HepG2 (cell line): ENCODE data around the gene SLC23A2. TPM values are rescaled to one million over a fixed set of nuclear protein-coding genes. Genes with fewer than 3 reads are reported as not detected.

Experiments
- CEBPB ChIP-seq: IDR thresholded peaks from 2 replicates; pipeline ENCODE4 v1.6.1; 2011; ENCODE audit warnings: low read depth, low read length, improper control_type of control experiment, borderline replicate concordance
- CENPBD1 ChIP-seq: sonication (generic); formaldehyde crosslinking; IDR thresholded peaks from 2 replicates; pipeline ENCODE4 v1.8.0; 2022; ENCODE audit warnings: missing genetic modification reagents, low read depth, mild to moderate bottlenecking, borderline replicate concordance
- CERS6 ChIP-seq: sonication (generic); formaldehyde crosslinking; IDR thresholded peaks from 2 replicates; pipeline ENCODE4 v1.5.0; 2020; ENCODE audit warnings: missing genetic modification reagents
- FIP1L1 ChIP-seq: fragments of 200-400 bp; formaldehyde crosslinking; IDR thresholded peaks from 2 replicates; pipeline ENCODE4 v1.6.1; 2018; ENCODE audit warnings: low read depth, mild to moderate bottlenecking, low read length, moderate library complexity, borderline replicate concordance; ENCODE audit not compliant: insufficient read depth
- MAX ChIP-seq: IDR thresholded peaks from 2 replicates; pipeline ENCODE4 v1.6.1; 2012; ENCODE audit warnings: inconsistent platforms
- MTA3 ChIP-seq: sonication (generic); formaldehyde crosslinking; IDR thresholded peaks from 2 replicates; pipeline ENCODE4 v1.4.0; 2020; ENCODE audit warnings: missing genetic modification reagents
- NFAT5 ChIP-seq: sonication (generic); formaldehyde crosslinking; IDR thresholded peaks from 2 replicates; pipeline ENCODE4 v1.4.0; 2020; ENCODE audit warnings: missing genetic modification reagents
- NKX3-1 ChIP-seq: sonication (generic); formaldehyde crosslinking; IDR thresholded peaks from 2 replicates; pipeline ENCODE4 v1.5.0; 2020; ENCODE audit warnings: missing genetic modification reagents
- RBFOX2 ChIP-seq: fragments of 200-400 bp; formaldehyde crosslinking; IDR thresholded peaks from 2 replicates; pipeline ENCODE4 v1.6.1; 2017; ENCODE audit warnings: low read depth, mild to moderate bottlenecking, low read length
- SNAPC5 ChIP-seq: sonication (generic); formaldehyde crosslinking; IDR thresholded peaks from 2 replicates; pipeline ENCODE4 v1.8.1; 2023; ENCODE audit warnings: mild to moderate bottlenecking, missing genetic modification reagents, borderline replicate concordance
- STAG1 ChIP-seq: sonication (generic); formaldehyde crosslinking; IDR thresholded peaks from 2 replicates; pipeline ENCODE4 v1.4.0; 2020; ENCODE audit warnings: missing genetic modification reagents
- TFDP1 ChIP-seq: IDR thresholded peaks from 2 replicates; pipeline ENCODE4 v1.6.1; 2016; ENCODE audit warnings: missing compliant biosample characterization, missing genetic modification reagents, borderline replicate concordance
- UBTF ChIP-seq: sonication (generic); formaldehyde crosslinking; IDR thresholded peaks from 2 replicates; pipeline ENCODE4 v1.4.0; 2020; ENCODE audit warnings: mild to moderate bottlenecking, missing genetic modification reagents
- ZBTB7B ChIP-seq: sonication (generic); formaldehyde crosslinking; IDR thresholded peaks from 2 replicates; pipeline ENCODE4 v1.4.0; 2020; ENCODE audit warnings: missing genetic modification reagents
- ZFP37 ChIP-seq: sonication (generic); formaldehyde crosslinking; IDR thresholded peaks from 2 replicates; pipeline ENCODE4 v1.4.0; 2020; ENCODE audit warnings: missing genetic modification reagents, borderline replicate concordance
- ZNF367 ChIP-seq: sonication (generic); formaldehyde crosslinking; IDR thresholded peaks from 2 replicates; pipeline ENCODE4 v1.4.0; 2020; ENCODE audit warnings: missing genetic modification reagents, borderline replicate concordance
- ZNF431 ChIP-seq: sonication (generic); formaldehyde crosslinking; IDR thresholded peaks from 2 replicates; pipeline ENCODE4 v1.9.0; 2022; ENCODE audit warnings: missing genetic modification reagents, low read depth, mild to moderate bottlenecking, borderline replicate concordance
- ZNF607 ChIP-seq: sonication (generic); formaldehyde crosslinking; IDR thresholded peaks from 2 replicates; pipeline ENCODE4 v1.5.1; 2020; ENCODE audit warnings: missing genetic modification reagents, mild to moderate bottlenecking, borderline replicate concordance
- ZNF772 ChIP-seq: sonication (generic); formaldehyde crosslinking; IDR thresholded peaks from 2 replicates; pipeline ENCODE4 v1.5.0; 2020; ENCODE audit warnings: mild to moderate bottlenecking, missing genetic modification reagents
- polyA plus RNA-seq, 8 experiments: library from polyadenylated mRNA; depleted of rRNA in 3 of 8; stranded (reverse) in 7 of 8; unstranded in 1 of 8; fragments of >200 nt; fragmentation: Illumina TruSeq in 4 of 8; extraction: Trizol in 4 of 8; gene quantifications; 2 replicates each; pipeline versions ENCODE4 v1.2.1 to v1.2.3, GENCODE V29; 2011 to 2016; ENCODE audit warnings: low read depth in 4 of 8, missing spikeins in 1 of 8, mixed read lengths in 1 of 8; ENCODE audit not compliant: insufficient read depth in 1 of 8
- total RNA-seq, 5 experiments: library from RNA; depleted of rRNA; stranded (reverse); fragments of >200 nt; fragmentation: Illumina TruSeq; extraction: Trizol; gene quantifications; 2 replicates each; pipeline ENCODE4 v1.2.3, GENCODE V29; 2016; ENCODE audit warnings: low read depth in 1 of 5

Gene SLC23A2
- total and polyA plus RNA-seq, 2 of the 13 experiments (the other 11 are each of a cell fraction or from before 2014, with no cell fraction given) = 42.2 to 51.2 TPM

- TF ChIP-seq MTA3 (CRISPR knock-in tag) (no peak), ZNF367 (no peak), FIP1L1 (no peak), ZNF772 (peak; percentile 43; the same call in 1 of the 2 replicates), MAX (peak; percentile 91), RBFOX2 (no peak), TFDP1 (peak; percentile 79; the same call in 1 of the 2 replicates), STAG1 (CRISPR knock-in tag) (peak; percentile 37), NFAT5 (CRISPR knock-in tag) (no peak), CEBPB (peak; percentile 99), CERS6 (no peak), ZBTB7B (peak; percentile 84; the same call in 1 of the 2 replicates), SNAPC5 (peak; percentile 67; the same call in 1 of the 2 replicates), UBTF (CRISPR knock-in tag) (peak; percentile 61; the same call in 1 of the 2 replicates), NKX3-1 (CRISPR knock-in tag) (no peak), ZNF607 (CRISPR knock-in tag) (no peak; the same call in 1 of the 2 replicates), ZFP37 (CRISPR knock-in tag) (no peak), CENPBD1 (CRISPR knock-in tag) (no peak), ZNF431 (CRISPR knock-in tag) (peak; percentile 34; the same call in 1 of the 2 replicates)
These were observed 39.6 kb downstream of the SLC23A2 start (continued) for GRCh38 chr20:4961746-4962145.
